ENCODE measurements around the gene CCDC27.
A peak's percentile ranks its signal among the peaks of the same experiment; 100 is the strongest.

The CCDC27 gene

GRCh38 chr1:3786468-3787348 lies 34.5 kb downstream of the CCDC27 start:
- H3K9ac ChIP-seq (ENCODE audit: low read depth, low read length) = no peak overlapping the region
- no peak overlapping the region for H3K4me3 ChIP-seq (ENCODE audit: low read length)
- no peak overlapping the region for H3K27ac ChIP-seq (ENCODE audit: low read length)
- no peaks in the 10 kb centered on the region for H3K9me3 ChIP-seq (ENCODE audit: insufficient read depth, low read depth, low read length)
- peaks cover 6% of the 10 kb centered on the region; the same call in 1 of the 2 replicates for H3K4me1 ChIP-seq (ENCODE audit: insufficient read depth, low read length)
- H3K36me3 ChIP-seq (ENCODE audit: insufficient read depth, low read depth, low read length) = peaks cover 62% of the 10 kb centered on the region
- no peaks in the 10 kb centered on the region for H3K27me3 ChIP-seq (ENCODE audit: insufficient read depth, low read length)

GRCh38 chr1:3787349-3787715 lies 35.1 kb downstream of the CCDC27 start:
- no peak overlapping the region for H3K4me3 ChIP-seq (ENCODE audit: low read length)
- H3K36me3 ChIP-seq (ENCODE audit: insufficient read depth, low read depth, low read length) = peaks cover 55% of the 10 kb centered on the region
- H3K27ac ChIP-seq (ENCODE audit: low read length) = no peak overlapping the region
- H3K27me3 ChIP-seq (ENCODE audit: insufficient read depth, low read length) = no peaks in the 10 kb centered on the region
- H3K4me1 ChIP-seq (ENCODE audit: insufficient read depth, low read length) = peaks cover 10% of the 10 kb centered on the region; the same call in 1 of the 2 replicates
- no peaks in the 10 kb centered on the region for H3K9me3 ChIP-seq (ENCODE audit: insufficient read depth, low read depth, low read length)
- no peak overlapping the region for H3K9ac ChIP-seq (ENCODE audit: low read depth, low read length)

- Histone ChIP-seq H3K4me1 (ENCODE audit: insufficient read depth, low read length) (peaks cover 14% of the 10 kb centered on the region), H3K36me3 (ENCODE audit: insufficient read depth, low read depth, low read length) (peaks cover 52% of the 10 kb centered on the region), H3K9me3 (ENCODE audit: insufficient read depth, low read depth, low read length) (no peaks in the 10 kb centered on the region), H3K4me3 (ENCODE audit: low read length) (no peak overlapping the region), H3K27ac (ENCODE audit: low read length) (no peak overlapping the region), H3K9ac (ENCODE audit: low read depth, low read length) (no peak overlapping the region), H3K27me3 (ENCODE audit: insufficient read depth, low read length) (no peaks in the 10 kb centered on the region)
Measured at GRCh38 chr1:3787745-3788605, 35.7 kb downstream of the CCDC27 start.

- no peak overlapping the region for H3K9ac ChIP-seq (ENCODE audit: low read depth, low read length)
- no peaks in the 10 kb centered on the region for H3K9me3 ChIP-seq (ENCODE audit: insufficient read depth, low read depth, low read length)
- peaks cover 43% of the 10 kb centered on the region for H3K36me3 ChIP-seq (ENCODE audit: insufficient read depth, low read depth, low read length)
- peaks cover 16% of the 10 kb centered on the region for H3K4me1 ChIP-seq (ENCODE audit: insufficient read depth, low read length)
- H3K27me3 ChIP-seq (ENCODE audit: insufficient read depth, low read length) = no peaks in the 10 kb centered on the region
- H3K27ac ChIP-seq (ENCODE audit: low read length) = peak overlapping the region; percentile 2
- H3K4me3 ChIP-seq (ENCODE audit: low read length) = no peak overlapping the region
Measured at GRCh38 chr1:3788756-3789420, 36.6 kb downstream of the CCDC27 start.

GRCh38 chr1:3789421-3790300 lies 37.4 kb downstream of the CCDC27 start:
- Histone ChIP-seq H3K36me3 (ENCODE audit: insufficient read depth, low read depth, low read length) (peaks cover 35% of the 10 kb centered on the region), H3K4me1 (ENCODE audit: insufficient read depth, low read length) (peaks cover 19% of the 10 kb centered on the region), H3K9ac (ENCODE audit: low read depth, low read length) (no peak overlapping the region), H3K27me3 (ENCODE audit: insufficient read depth, low read length) (no peaks in the 10 kb centered on the region), H3K27ac (ENCODE audit: low read length) (peak overlapping the region; percentile 2), H3K4me3 (ENCODE audit: low read length) (no peak overlapping the region), H3K9me3 (ENCODE audit: insufficient read depth, low read depth, low read length) (no peaks in the 10 kb centered on the region)

- H3K36me3 ChIP-seq (ENCODE audit: insufficient read depth, low read depth, low read length) = peaks cover 29% of the 10 kb centered on the region
- peaks cover 24% of the 10 kb centered on the region for H3K4me1 ChIP-seq (ENCODE audit: insufficient read depth, low read length)
Measured at GRCh38 chr1:3790500-3790923, 38.3 kb downstream of the CCDC27 start.

GRCh38 chr1:3790952-3791351 lies 38.7 kb downstream of the CCDC27 start:
- Histone ChIP-seq H3K4me1 (ENCODE audit: insufficient read depth, low read length) (peaks cover 24% of the 10 kb centered on the region), H3K36me3 (ENCODE audit: insufficient read depth, low read depth, low read length) (peaks cover 29% of the 10 kb centered on the region), H3K4me3 (ENCODE audit: low read length) (no peak overlapping the region), H3K27ac (ENCODE audit: low read length) (no peak overlapping the region), H3K9me3 (ENCODE audit: insufficient read depth, low read depth, low read length) (no peaks in the 10 kb centered on the region), H3K27me3 (ENCODE audit: insufficient read depth, low read length) (no peaks in the 10 kb centered on the region), H3K9ac (ENCODE audit: low read depth, low read length) (no peak overlapping the region; the same call in 1 of the 2 replicates)

More at GRCh38 chr1:3790500-3790923, 38.3 kb downstream of the CCDC27 start:
- Histone ChIP-seq H3K27me3 (ENCODE audit: insufficient read depth, low read length) (no peaks in the 10 kb centered on the region), H3K9me3 (ENCODE audit: insufficient read depth, low read depth, low read length) (no peaks in the 10 kb centered on the region), H3K4me3 (ENCODE audit: low read length) (no peak overlapping the region), H3K9ac (ENCODE audit: low read depth, low read length) (no peak overlapping the region), H3K27ac (ENCODE audit: low read length) (no peak overlapping the region)

- no peaks in the 10 kb centered on the region for H3K9me3 ChIP-seq (ENCODE audit: insufficient read depth, low read depth, low read length)
- H3K4me3 ChIP-seq (ENCODE audit: low read length) = peak overlapping the region; percentile 80
- peaks cover 24% of the 10 kb centered on the region for H3K4me1 ChIP-seq (ENCODE audit: insufficient read depth, low read length)
- no peak overlapping the region for H3K27ac ChIP-seq (ENCODE audit: low read length)
- peaks cover 3% of the 10 kb centered on the region; the same call in 1 of the 2 replicates for H3K36me3 ChIP-seq (ENCODE audit: insufficient read depth, low read depth, low read length)
- peak overlapping the region; percentile 86; the same call in 1 of the 2 replicates for H3K9ac ChIP-seq (ENCODE audit: low read depth, low read length)
- no peaks in the 10 kb centered on the region for H3K27me3 ChIP-seq (ENCODE audit: insufficient read depth, low read length)
Measured at GRCh38 chr1:3795453-3796214, 43.4 kb downstream of the CCDC27 start.

GRCh38 chr1:3796215-3797061 lies 44.2 kb downstream of the CCDC27 start, which contains the start of gene LRRC47:
LRRC47 (minus strand) TSS chr1:3796498; CDS start chr1:3796476, 22 bp downstream.
- H3K4me1 ChIP-seq (ENCODE audit: insufficient read depth, low read length) = peaks cover 24% of the 10 kb centered on the region
- H3K36me3 ChIP-seq (ENCODE audit: insufficient read depth, low read depth, low read length) = peaks cover 3% of the 10 kb centered on the region; the same call in 1 of the 2 replicates
- no peaks in the 10 kb centered on the region for H3K9me3 ChIP-seq (ENCODE audit: insufficient read depth, low read depth, low read length)
- no peaks in the 10 kb centered on the region for H3K27me3 ChIP-seq (ENCODE audit: insufficient read depth, low read length)
- H3K9ac ChIP-seq (ENCODE audit: low read depth, low read length) = peak within 1 kb of the TSS; percentile 86; the same call in 1 of the 2 replicates
- H3K27ac ChIP-seq (ENCODE audit: low read length) = peak within 1 kb of the TSS; percentile 82
- H3K4me3 ChIP-seq (ENCODE audit: low read length) = peak within 1 kb of the TSS; percentile 80
